Muscle layer of colon (tissue), 2 donors: ENCODE measurements around the gene MPRIP.

Source experiments
- H3K27ac ChIP-seq: one replicate; pipeline ENCODE4 v1.7.0; 2013; ENCODE audit warnings: low read depth, mild to moderate bottlenecking, low read length, moderate library complexity
- H3K27me3 ChIP-seq, 2 donors: one replicate each; pipeline ENCODE4 v1.7.0; 2013; ENCODE audit warnings: low read length in 2 of 2, mild to moderate bottlenecking in 2 of 2; ENCODE audit not compliant: insufficient read depth in 2 of 2, control insufficient read depth in 1 of 2
- H3K36me3 ChIP-seq: one replicate; pipeline ENCODE4 v1.7.0; 2013; ENCODE audit warnings: mild to moderate bottlenecking, low read length; ENCODE audit not compliant: insufficient read depth
- H3K4me1 ChIP-seq: one replicate; pipeline ENCODE4 v1.7.0; 2013; ENCODE audit warnings: mild to moderate bottlenecking, low read length; ENCODE audit not compliant: insufficient read depth
- H3K4me3 ChIP-seq, 2 donors: one replicate each; pipeline ENCODE4 v1.7.0; 2013; ENCODE audit warnings: low read length in 2 of 2, low read depth in 1 of 2, mild to moderate bottlenecking in 1 of 2, moderate library complexity in 1 of 2
- H3K9ac ChIP-seq: one replicate; pipeline ENCODE4 v1.7.0; 2013; ENCODE audit warnings: low read length
- H3K9me3 ChIP-seq: one replicate; pipeline ENCODE4 v1.7.0; 2013; ENCODE audit warnings: mild to moderate bottlenecking, low read length
- donor health status: abdominal sarcoma.
- donor health status: Adenocarcinoma of cecum.

Gene MPRIP

GRCh38 chr17:17111401-17112393, 69.4 kb downstream of the MPRIP start:
- H3K4me1 ChIP-seq, result peaks cover 51% of the 10 kb centered on the region
- H3K9me3 ChIP-seq, result no peaks in the 10 kb centered on the region
- no peaks in the 10 kb centered on the region for H3K27me3 ChIP-seq
- no peak overlapping the region for H3K9ac ChIP-seq
- peaks cover 1% of the 10 kb centered on the region for H3K36me3 ChIP-seq
- no peak overlapping the region for H3K27ac ChIP-seq
- no peak overlapping the region for H3K4me3 ChIP-seq

GRCh38 chr17:17112628-17113200, 70.5 kb downstream of the MPRIP start:
- H3K4me1 ChIP-seq, result peaks cover 43% of the 10 kb centered on the region
- no peak overlapping the region for H3K27ac ChIP-seq

DNA sequence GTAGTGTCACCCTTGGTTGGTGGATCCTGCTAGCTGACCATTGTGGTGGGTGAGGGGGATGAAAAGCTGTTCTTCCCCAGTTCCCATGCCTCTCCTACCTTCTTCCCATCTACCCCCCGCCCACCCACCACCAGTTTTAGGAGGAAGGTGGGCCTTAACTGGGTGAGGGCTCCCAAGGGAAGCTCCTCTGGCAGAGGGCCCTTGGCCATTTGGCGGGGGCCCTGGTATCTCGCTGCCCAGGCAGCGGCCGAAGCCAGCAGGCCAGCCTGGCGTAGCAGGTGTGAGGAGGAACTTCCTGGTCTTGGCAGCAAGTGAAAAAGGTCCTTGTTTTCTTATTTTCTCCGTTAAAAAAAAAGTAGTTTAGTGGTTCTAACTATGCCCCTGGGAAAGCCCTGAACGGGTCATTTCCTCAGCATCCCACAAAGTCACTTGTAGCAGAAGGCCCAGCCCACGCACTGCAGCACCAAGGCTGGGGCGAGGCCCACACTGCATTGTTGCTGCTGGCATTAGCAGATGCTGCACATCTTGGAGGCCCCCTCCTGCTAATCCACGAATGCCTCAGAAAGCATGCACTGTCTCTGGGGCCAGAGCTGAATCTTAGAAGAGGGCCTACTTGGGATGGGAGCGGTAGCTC, 72.5 kb downstream of the MPRIP start:
- Histone ChIP-seq H3K4me3 (no peak overlapping the region), H3K27ac (no peak overlapping the region), H3K9me3 (no peaks in the 10 kb centered on the region), H3K36me3 (no peaks in the 10 kb centered on the region), H3K9ac (no peak overlapping the region), H3K27me3 (no peaks in the 10 kb centered on the region), H3K4me1 (peaks cover 43% of the 10 kb centered on the region)

More at GRCh38 chr17:17112628-17113200, 70.5 kb downstream of the MPRIP start:
- Histone ChIP-seq H3K27me3 (no peaks in the 10 kb centered on the region), H3K4me3 (no peak overlapping the region), H3K9me3 (no peaks in the 10 kb centered on the region), H3K36me3 (no peaks in the 10 kb centered on the region), H3K9ac (no peak overlapping the region)

DNA sequence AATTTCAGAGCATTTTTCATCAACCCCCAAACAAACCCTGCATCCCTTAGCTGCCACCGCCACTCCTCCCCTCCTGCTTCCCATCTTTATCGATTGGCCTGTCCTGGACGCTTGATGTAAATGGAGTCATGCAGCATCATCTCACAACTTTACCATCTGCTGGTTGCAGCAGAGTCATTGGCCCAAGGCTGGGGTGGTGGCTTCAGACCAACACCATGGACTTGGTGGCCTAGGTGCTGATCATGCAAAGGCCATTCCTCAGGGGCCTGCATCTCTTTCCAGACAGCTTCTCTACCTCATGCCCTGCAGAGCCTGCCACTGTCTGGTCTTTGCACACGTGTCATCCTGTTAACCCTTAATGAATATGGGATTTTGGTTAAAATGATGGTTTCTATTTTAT, 73.4 kb downstream of the MPRIP start:
- H3K9ac ChIP-seq, result no peak overlapping the region
- H3K27ac ChIP-seq, result no peak overlapping the region
- no peaks in the 10 kb centered on the region for H3K27me3 ChIP-seq
- peaks cover 43% of the 10 kb centered on the region for H3K4me1 ChIP-seq
- H3K4me3 ChIP-seq, result no peak overlapping the region
- H3K9me3 ChIP-seq, result no peaks in the 10 kb centered on the region
- no peaks in the 10 kb centered on the region for H3K36me3 ChIP-seq

DNA sequence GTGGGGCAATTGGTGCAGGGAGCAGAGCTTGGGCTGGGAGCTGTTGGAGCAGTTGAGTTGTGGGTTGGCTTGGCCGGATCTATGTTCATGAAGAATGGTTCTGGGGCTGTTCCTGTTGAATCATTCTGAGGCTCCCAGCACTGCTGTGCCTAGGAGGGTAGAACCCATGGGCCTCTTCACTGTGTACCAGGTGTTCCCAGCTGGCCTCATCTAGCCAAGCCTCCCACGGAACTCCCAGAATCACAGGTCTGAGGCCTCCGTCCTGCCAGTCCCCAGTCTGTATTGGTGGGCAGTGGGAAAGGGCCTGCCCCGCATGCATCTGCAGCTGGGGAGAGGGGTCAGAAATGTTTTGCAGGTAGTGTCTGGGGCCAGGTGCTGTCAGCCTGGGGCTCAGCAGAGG, 74.1 kb downstream of the MPRIP start:
- no peak overlapping the region for H3K4me3 ChIP-seq

GRCh38 chr17:17117923-17118322, 75.7 kb downstream of the MPRIP start:
- Histone ChIP-seq H3K9me3 (no peaks in the 10 kb centered on the region), H3K4me1 (peaks cover 53% of the 10 kb centered on the region), H3K27me3 (no peaks in the 10 kb centered on the region), H3K4me3 (no peak overlapping the region), H3K36me3 (no peaks in the 10 kb centered on the region), H3K9ac (no peak overlapping the region), H3K27ac (no peak overlapping the region)

More for the DNA sequence above, 74.1 kb downstream of the MPRIP start:
- Histone ChIP-seq H3K9ac (no peak overlapping the region), H3K27ac (no peak overlapping the region), H3K27me3 (no peaks in the 10 kb centered on the region), H3K9me3 (no peaks in the 10 kb centered on the region), H3K4me1 (peaks cover 50% of the 10 kb centered on the region), H3K36me3 (no peaks in the 10 kb centered on the region)

GRCh38 chr17:17118399-17118798, 76.1 kb downstream of the MPRIP start:
- no peak overlapping the region for H3K4me3 ChIP-seq
- H3K27ac ChIP-seq, result no peak overlapping the region
- H3K9ac ChIP-seq, result no peak overlapping the region
- H3K27me3 ChIP-seq, result no peaks in the 10 kb centered on the region
- peaks cover 53% of the 10 kb centered on the region for H3K4me1 ChIP-seq
- H3K36me3 ChIP-seq, result no peaks in the 10 kb centered on the region
- H3K9me3 ChIP-seq, result no peaks in the 10 kb centered on the region

GRCh38 chr17:17119106-17119505, 76.8 kb downstream of the MPRIP start:
- Histone ChIP-seq H3K4me1 (peaks cover 53% of the 10 kb centered on the region), H3K9me3 (no peaks in the 10 kb centered on the region), H3K9ac (no peak overlapping the region)

GRCh38 chr17:17119533-17119932, 77.3 kb downstream of the MPRIP start:
- no peak overlapping the region for H3K27ac ChIP-seq

More at GRCh38 chr17:17119106-17119505, 76.8 kb downstream of the MPRIP start:
- peak overlapping the region; percentile 35 for H3K27ac ChIP-seq
- H3K4me3 ChIP-seq, result no peak overlapping the region
- no peaks in the 10 kb centered on the region for H3K36me3 ChIP-seq
- H3K27me3 ChIP-seq, result no peaks in the 10 kb centered on the region

DNA sequence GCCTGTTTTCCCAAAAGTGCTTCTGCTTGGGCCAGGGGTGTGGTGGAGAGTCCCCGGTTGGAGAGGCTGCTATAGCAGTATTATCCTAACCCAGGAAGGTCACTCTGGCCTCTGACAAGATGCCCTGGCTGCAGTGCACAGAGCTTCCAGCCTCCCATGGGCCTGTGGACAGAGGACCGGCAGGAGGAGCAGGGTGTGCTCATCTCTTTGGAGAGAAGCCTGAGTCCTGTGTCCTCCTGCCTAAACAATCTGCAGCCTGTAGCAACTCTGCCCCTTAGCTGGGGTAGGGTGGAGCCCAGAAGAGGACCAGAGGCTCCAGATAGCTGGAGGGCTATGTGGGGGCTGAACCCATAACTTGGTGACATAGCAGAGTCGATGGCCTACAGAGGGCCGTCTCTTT, 78.0 kb downstream of the MPRIP start:
- no peaks in the 10 kb centered on the region for H3K27me3 ChIP-seq
- no peak overlapping the region for H3K4me3 ChIP-seq
- H3K4me1 ChIP-seq, result peaks cover 47% of the 10 kb centered on the region
- H3K9me3 ChIP-seq, result no peaks in the 10 kb centered on the region
- peak overlapping the region; percentile 3 for H3K9ac ChIP-seq
- no peaks in the 10 kb centered on the region for H3K36me3 ChIP-seq
- peak overlapping the region; percentile 22 for H3K27ac ChIP-seq

More at GRCh38 chr17:17119533-17119932, 77.3 kb downstream of the MPRIP start:
- Histone ChIP-seq H3K27me3 (no peaks in the 10 kb centered on the region), H3K9me3 (no peaks in the 10 kb centered on the region), H3K4me3 (no peak overlapping the region), H3K36me3 (no peaks in the 10 kb centered on the region), H3K9ac (no peak overlapping the region), H3K4me1 (peaks cover 53% of the 10 kb centered on the region)

- Histone ChIP-seq H3K27me3 (no peaks in the 10 kb centered on the region), H3K4me1 (peaks cover 43% of the 10 kb centered on the region), H3K36me3 (no peaks in the 10 kb centered on the region), H3K9ac (peak overlapping the region; percentile 3), H3K9me3 (no peaks in the 10 kb centered on the region), H3K4me3 (no peak overlapping the region), H3K27ac (peak overlapping the region; percentile 36)
Measured at GRCh38 chr17:17120701-17121100, 78.4 kb downstream of the MPRIP start.
